Kidney capillary endothelial cell (primary cell): ENCODE measurements around the gene AGO3.

ENCODE experiments used
- DNase-seq: peaks from one replicate; pipeline ENCODE4 v3.0.0-alpha.2; 2018; ENCODE audit warnings: low spot score

AGO3 gene

DNA sequence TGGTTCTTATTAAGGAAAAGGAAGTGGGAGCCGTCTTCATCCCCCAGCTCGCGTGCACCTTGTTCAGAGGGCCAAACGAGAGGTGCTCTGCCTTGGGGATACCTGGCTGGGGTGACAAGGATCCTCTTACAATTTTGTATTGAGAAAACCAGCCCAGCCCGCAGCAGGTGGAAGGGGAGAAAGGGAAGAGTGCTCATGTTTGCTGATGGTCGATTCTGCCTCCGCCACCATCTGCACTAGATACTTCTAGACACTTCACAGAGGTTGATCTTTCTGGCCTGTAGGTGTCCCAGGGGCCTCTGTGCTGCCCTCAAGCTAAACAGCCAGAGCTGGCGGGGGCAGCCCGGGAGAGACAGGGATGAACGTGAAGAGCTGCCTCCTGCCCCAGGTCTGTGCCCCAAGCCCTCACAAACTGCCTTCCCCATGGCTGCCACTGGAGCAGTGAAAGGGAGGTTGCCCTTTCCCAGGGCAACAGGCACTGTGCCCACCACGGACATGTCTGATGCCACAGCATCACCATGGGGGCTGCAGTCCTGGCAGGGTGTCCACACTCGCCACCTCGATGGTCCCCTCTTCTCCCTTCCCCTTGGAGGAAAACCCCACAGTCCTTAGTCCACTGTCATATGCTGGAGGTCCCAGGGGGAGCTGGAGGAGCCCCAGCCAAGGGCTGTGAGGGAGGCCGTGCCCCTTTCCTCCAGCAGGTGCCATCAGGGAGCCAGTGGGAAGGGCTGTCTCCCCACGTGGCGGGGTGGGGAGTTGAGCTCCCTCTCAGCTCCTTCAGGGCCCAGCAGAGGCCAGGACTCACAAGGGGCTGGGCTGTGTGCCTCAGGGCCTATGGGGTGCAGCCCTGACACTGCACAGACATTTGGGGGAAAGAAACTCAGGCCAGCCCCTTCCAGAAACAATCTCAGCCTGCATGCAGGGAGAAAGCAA is 165.9 kb downstream of the AGO3 start:
- DNase-seq, result no peak

DNA sequence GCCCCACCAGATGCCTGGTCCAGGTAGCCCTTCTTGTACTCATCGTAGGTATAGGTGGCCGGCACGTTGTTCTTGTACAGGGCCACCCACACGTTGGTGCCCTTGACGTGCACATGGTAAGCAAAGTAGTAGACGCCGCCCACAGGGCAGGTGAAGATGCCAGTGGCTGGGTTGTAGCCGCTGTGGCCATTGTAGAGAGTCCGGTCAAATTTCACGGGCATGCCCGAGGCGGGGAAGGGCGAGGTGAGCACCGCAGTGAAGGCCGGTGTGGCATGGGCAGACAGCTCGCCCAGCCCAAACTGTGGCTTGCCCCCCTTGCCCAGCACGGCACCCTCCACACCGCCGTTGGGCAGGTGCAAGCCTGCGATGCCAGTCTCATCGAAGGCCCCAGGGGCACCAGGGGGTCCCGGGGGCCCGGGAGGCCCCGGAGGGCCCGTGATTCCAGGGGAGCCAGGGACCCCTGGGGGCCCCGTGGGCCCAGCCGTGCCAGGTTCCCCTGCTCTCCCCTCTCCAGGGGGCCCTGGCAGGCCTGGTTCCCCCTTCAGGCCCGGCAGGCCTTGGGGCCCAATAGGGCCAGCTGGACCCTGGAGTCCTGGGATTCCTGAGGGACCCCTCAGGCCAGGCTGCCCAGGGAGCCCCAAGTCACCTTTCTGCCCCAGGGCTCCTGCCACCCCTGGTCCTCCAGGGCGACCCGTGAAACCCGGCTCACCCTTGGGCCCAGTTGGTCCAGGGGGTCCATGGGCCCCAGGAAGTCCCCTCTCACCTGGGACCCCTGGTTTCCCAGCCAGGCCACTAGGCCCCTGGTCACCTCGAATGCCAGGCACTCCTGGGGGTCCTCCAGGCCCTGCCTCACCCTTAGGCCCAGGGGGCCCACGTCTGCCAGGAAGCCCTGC is 167.0 kb downstream of the AGO3 start:
- DNase-seq, result no peak

DNA sequence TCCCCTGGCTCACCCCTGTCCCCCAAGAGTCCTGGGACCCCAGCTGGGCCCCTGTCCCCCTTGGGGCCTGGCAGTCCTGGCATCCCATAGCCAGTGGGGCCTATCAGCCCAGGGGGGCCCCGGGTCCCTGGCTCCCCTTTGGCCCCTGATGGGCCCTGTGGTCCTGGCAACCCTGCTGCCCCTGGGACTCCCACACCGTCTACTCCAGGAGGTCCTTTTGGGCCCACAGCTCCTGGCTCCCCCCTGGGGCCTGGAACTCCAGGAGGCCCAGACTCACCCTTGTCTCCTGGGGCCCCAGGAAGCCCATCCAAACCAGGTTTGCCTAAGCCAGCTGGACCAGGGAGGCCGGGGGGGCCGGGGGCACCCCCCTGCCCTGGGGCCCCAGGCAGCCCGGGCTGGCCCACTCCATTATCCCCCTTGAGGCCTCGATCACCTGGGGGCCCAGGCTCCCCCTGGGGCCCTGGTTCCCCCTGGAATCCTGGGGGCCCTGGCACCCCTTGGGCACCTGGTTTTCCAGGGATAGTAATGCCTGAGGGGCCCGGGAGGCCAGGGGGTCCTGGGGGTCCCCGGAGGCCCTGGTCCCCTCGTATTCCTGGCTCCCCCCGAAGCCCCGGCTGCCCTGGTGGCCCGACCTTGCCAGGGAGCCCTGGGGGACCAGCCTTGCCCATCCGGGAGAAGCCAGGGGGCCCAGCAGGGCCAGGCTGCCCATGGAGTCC is 167.9 kb downstream of the AGO3 start:
- no peak for DNase-seq

DNA sequence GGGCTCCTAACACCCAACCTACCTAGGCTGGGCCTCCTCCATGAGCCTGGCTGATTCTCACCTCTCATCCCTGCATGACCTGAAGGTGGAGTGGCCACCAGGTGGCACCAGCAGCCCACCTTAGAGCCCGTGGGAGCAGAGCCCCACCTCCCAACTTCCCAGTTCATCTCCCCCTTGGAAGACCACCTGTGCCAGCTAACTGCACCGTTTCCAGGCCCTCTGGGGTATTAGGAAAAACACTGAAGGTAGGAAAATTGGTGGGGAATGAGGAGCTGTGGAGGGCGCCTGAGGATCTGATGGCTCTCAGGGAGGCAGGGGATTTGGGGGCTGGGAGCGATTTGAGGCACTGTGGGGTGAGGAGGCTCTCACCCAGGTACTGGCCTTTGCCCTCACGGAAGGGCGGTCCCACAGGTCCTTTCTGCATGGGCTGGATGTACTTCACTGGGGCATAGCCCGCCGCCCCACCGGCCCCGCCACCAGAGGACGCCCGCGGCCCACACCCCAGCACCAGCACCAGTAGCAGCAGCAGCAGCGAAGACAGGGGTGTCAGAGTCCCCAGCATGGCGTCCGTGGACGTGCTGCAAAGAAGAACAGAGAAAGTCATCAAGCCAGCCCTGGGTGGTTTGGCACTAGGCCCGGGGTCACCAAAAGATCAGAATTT is 168.9 kb downstream of the AGO3 start:
- DNase-seq, result peak; percentile 69

DNA sequence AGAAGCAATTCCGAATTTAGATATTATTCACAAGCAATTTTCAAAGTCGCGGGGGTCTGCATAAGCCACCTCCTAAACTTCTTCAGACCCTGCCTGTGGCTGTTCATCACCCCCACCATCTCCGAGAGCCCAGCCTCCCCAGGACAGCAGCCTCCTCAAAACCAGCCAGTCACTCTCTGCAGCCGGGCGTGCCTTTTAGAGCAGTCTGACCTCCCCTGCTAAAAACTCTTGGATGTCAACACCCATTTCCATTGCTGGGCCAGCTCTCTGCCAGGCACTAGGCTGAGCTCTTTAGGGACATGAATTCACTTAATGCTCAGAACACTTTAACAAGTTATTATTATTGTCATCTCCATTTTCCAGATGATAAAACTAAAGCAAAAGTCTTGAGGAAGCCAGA is 169.5 kb downstream of the AGO3 start:
- DNase-seq, result no peak

DNA sequence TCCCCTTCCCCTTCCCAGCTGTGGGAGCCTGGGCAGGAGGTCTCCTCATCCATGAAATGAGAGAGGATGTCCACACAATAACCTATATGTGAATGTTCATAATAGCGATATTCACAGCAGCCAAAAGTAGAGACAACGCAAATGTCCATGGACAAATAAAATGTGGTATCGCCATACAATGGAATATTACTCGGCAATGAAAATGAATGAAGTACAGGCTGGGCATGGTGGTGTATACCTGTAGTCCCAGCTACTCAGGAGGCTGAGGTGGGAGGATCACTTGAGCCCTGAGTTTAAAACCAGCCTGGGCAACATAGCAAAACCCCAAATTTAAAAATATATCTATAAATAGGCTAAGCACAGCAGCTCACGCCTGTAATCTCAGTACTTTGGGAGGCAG is 170.6 kb downstream of the AGO3 start:
- DNase-seq, result no peak

DNA sequence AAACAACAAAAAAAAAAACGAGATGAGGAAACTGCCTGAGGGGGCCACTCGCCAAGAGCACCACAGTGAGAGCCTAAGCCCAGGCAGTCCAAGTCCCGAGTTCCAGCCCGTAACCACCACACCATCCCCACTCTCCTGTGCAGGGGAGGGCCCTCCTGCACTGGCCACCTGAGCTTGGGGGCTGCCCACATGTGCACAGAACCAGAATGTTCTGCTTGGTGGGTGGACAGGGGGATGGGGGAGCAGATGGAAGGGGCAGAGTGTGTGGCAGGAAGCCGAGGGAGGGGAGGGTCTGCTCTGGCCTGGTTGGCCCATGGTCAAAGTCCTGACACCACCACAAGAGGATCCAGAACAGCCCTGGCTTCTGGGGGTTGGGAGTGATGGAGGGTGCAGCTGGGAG is 175.4 kb downstream of the AGO3 start:
- no peak for DNase-seq

DNA sequence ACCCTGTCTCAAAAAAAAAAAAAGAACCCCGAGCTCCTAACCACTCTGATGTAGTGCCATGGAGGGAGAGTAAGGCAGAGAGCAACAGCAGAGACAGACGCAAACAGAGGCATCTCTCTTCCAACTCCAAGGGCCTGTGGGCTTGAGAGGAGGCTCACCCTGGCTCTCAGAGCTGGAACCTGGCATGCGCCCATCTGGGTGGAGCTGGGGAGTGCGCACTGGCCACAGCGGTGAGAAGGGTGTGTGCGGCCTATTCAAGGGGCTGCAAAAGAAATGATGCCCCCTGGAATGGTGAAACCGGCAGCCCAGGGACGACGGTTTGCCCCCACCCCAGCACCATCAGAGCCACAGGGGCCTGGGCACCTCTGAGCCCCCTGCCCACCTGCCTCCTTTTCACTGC is 176.5 kb downstream of the AGO3 start:
- no peak for DNase-seq

DNA sequence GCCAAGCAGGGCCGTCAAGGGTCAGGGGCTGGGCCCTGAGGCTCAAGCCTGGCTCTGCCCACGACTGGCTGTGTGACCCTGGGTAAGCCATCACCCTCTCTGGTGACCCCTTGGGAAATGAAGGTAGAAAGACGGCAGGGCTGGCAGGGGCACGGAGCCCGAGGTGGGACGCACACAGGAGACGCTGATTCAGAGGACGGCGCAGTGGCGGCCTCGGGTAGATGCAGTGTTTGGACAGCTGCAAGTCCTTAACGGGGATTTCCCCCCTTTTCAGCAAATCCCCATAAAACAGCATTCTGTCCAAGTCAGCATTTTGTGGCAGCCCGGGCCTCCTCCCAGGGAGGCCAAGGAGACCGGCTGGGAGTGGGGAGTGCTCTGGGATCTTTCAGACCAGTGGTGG is 177.4 kb downstream of the AGO3 start:
- DNase-seq, result no peak

DNA sequence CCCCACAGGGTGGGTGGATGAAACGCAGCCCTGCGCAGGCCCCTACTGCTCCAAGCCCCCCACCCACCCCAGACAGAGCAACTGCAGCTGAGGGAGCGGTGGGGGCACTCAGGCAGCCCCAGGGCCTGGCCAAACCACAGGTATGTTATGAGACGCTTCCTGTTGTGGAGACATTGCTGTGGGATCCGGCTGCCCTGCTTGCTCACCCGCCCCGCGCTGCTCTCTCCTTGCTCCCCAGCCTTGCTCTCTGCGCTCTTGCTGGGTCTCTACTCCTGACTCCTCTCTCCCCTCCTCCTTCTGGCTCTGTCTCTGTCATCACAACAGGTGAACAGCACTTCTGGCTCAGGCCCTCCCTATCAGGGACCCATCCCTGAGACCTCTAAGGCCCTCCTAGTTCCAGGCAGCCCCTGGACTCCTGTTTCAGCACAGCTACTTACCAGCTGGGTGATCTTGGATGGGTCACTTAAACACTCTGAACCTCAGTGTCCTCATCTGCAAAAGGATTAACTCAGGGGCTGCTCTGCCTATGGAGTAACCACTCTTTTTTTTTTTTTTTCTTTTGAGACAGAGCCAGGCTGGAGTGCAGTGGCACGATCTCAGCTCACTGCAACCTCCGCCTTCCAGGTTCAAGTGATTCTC is 178.3 kb downstream of the AGO3 start:
- no peak for DNase-seq

DNA sequence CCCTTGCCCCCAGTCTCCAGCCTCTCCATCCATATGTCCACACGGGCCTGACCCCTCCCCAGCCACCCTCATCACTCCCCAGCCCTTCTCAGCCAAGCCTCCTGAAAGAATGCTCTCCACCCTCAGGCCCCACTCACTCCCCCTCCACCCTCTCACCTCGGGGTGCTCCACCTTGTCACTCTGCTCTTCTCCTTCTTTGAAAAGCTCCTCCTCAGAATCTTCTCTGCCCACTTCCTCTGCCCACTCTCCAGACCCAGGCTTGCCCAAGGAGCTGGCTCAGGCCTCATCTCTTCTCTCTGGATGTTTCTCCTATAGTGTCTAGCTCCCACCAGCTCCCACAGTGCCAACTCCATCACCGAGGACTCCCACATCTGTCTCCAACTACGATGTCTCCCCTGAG is 180.2 kb downstream of the AGO3 start:
- DNase-seq, result no peak

DNA sequence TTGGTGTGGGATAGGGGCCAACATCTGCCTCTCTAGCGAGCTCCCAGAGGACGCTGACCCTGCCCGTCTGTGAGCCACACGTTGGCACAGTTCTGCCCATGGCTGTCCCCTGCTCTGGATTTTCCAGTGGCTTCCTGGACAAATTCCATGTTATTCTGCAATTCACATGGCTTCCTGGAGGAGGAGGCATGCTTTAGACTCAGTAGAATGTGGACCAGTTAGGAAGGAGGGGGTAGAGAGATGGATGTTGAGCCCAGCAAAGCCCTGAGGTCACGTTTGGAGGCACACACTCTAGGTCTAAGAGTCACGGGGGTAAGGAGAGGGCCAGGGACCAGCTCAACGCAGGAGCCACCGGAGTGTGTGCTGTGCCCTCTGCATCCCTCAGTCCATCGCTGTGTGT is 181.9 kb downstream of the AGO3 start:
- no peak for DNase-seq

DNA sequence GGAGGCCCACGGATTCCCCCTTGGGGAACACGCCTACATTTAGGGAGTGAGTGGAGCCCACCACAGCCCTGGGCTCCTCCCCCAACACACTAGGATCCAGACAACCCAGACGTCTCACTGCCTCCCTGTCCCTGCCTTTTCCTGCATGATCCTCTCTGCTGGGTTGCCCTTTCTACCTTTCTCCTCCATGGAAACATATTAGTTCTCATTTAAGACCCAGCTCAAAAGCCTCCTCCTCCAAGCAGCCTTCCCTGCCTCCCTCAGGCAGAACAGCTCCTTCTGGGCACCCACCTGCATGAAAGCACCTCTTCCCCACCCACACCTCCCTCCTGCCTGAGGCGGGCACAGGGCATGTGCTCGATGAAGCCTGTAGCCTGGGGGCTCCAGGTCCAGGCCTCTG is 183.5 kb downstream of the AGO3 start:
- DNase-seq, result no peak

DNA sequence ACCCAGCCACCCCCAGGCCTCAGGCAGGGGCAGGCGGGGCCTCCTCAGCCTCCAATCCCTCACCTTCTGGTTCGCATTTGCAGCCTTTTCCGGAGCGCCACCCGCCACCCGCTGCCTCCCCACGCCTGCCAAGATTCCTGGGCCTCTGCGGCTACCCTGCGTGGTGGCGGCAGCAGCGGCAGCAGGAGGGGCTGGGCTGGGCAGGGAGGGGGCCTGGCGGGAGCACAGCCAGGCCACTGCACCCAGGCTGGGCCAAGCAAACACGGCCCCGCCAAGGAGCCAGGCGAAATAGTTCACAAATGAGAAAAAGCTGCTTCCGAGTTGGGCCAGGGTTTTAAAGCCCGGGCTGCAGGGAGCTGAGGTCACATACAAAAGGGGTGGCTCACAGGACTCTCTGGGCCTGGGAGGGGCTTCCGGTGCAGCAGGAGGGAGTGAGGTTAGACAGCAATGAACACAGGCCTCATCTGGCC is 184.3 kb downstream of the AGO3 start:
- DNase-seq, result no peak

DNA sequence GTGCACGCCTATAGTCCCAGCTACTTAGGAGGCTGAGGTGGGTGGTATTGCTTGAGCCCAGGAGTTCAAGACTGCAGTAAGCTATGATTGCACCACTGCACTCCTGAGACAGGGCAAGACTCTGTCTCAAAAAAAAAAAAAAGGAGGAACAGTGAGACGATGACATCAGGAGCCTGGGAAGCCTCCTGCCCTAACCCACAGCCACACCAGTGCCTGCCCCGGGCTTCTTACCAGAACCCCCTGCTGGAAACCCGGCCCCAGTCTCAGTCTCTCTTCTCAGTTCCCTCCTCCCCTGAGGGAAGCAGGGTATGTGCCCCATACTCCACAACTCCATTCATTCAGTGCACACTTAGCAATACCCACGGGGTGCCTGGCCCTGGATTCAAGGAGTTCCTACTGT is 185.0 kb downstream of the AGO3 start:
- DNase-seq, result no peak

DNA sequence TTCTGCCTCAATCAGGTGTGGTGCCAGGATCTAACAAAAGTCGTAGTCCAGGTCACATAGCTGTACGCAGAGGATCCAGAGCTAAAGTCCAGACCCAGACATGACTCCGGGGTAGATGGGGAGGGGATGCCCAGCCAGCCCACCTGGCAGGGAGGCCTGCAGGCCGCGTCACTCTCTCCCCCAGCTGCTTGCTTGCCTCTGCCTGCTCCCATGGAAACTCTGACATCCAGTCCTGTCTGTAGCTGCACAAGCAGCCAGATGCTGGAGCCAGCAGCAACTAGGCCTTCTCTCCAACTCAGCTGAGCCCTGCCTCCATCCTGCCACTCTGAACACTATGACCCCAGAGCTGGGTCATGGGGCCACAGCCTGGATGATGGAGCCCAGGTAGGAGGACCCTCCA is 186.0 kb downstream of the AGO3 start:
- no peak for DNase-seq

DNA sequence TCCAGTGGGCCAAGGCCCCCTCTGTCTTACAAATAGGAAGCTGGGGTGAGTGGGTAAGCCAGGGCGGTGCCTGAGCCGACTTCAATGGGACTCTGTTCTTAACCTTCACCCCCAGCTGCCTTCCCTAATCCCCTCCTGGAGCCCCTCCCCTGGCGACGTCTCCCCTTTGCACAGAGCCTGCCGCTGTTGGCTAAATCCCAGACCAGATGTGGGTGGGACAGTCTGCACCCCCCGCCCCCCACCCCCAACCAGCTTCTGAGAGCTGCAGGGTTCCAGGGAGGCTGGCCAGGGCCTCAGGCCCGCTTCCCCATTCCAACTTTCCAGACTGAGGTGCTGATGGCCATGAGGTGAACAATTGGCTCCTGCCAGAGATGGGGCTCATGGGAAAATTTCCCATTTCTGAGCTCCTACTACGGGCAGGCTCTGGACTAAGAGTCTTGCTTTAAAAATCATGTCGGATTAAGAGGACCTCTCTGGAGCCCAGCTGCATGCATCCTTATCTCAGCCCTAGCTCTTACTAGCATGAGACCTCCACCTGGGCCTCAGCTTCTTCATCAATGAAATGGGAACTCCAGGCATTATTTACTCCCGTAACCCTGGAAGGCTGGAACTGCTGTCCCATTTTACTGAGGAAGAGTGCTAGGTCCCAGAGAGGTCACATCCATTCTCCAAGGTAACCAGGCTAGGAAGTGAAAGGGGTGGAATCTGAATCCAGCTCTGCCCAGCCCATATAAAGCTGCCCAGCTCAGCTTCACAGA is 187.7 kb downstream of the AGO3 start:
- DNase-seq, result no peak

DNA sequence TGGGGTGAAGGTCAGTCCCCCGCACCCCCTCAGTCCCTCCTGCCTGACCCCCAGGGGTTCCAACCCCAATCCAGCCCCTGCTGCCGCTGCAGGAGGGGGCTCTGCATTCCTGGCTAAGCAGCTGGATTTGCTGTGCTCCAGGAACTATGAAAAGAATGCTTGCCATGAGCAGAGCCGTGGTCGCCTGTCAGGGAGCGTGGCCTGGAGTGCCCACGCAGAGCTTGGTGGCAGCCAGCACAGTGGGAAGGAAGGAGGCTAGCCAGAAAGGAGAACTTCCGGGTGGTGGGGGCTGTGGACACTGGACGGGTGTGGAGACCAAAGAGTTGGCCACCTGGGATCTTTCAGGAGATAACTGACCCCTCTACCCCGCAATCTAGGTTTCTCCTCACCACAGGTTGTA is 188.6 kb downstream of the AGO3 start:
- DNase-seq, result no peak
